GM21390 (cell line): ENCODE results near the gene FGL2.
"Not testable (repeated sequence)": the region's sequence is repeated elsewhere in the genome, so short reads cannot be mapped to it uniquely, and the experiment has no call there.

Source experiments
- ATAC-seq: cut with Tn5 transposase; IDR thresholded peaks from one replicate; pipeline ENCODE4 v1.9.1; 2021; ENCODE audit not compliant: unreplicated experiment

The FGL2 gene

DNA sequence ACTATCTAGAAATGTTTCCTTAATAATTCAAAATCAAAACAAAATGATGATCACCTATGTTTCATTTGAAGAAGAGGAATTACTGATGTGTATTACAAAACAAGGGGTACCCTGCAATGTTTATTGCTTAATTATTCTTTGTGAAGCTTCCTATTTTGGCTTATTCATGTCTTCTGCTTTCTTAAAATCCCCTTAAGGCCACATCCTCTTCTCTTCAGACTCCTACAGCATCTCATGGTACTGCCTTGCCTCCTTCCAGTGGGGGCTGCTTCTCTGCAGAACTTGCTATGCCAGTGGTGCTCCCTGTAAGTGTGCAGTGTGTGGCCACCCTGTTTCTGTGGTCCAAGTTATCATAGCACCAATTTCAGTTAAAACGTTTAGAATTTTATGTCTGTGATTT lies 42.2 kb downstream of the FGL2 start:
- peak; percentile 60 for ATAC-seq

DNA sequence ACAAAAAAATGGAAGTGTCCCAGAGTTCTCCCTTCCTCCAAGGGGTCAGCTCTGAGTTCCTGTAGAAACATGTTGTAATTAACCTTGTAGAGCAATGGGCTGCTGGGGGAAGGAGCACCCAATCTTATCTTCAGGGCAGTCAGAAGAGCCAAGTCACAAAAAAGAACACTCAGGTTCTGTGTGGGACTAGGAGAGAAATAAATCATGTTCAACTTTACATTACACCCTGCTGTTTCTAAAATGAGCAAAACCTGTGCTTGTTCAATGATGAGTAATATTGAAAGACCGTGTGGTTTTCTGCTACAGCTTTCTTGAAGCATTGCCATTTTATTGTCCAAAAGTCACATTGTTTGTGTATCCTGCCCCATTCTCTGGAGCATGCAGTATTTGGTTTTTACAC lies 42.6 kb downstream of the FGL2 start:
- peak; percentile 85 for ATAC-seq

DNA sequence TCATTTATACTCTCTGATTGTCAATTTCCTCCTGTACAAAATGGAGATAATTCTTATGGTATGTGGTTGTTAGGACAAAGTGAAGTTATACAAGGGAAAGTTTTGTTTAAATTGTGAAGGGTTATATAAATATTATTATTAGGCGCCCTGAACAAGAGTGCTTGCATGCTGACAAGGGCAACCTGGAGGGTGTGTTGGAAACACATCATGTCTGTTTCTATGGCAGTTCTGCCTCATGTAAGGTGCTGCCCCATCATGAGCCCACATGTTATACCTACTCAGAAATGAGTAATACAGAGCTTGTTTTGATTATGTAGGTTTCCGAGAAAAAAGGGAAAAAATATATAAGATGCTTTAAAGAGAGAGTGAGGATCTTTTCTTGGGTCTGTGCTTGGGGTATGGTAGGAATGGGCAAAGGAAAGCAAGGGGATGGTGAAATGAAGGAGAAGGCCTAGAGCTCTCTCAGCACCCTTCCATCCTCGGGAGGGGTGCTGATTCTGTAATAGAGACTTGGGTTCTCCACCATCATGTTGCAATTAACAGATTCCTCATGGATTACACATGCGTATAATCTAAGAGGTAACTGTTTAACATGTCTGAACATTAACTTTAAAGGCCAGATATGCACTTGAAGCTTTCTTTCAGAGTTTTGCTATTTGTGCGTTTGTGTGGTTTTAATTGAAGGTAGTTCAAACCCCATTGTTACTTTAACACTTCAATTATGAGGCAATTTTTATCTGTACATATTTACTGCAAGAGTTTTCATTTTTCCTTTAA lies 43.8 kb downstream of the FGL2 start:
- not testable (repeated sequence) for ATAC-seq

- peak; percentile 40 for ATAC-seq
Observed at GRCh38 chr7:77154917-77155464, 44.6 kb downstream of the FGL2 start.

GRCh38 chr7:77152232-77152631 lies 47.4 kb downstream of the FGL2 start:
- not testable (repeated sequence) for ATAC-seq
